Cardiac fibroblast (primary cell): Measurements from ENCODE around the gene SFRP5.

ENCODE experiments used
- DNase-seq, 2 donors: peaks; one replicate each; pipeline versions ENCODE4 v3.0.0 to v3.0.0-alpha.2; 2010; ENCODE audit warnings: low read depth in 2 of 2
- H3K4me3 ChIP-seq, 2 donors: replicated peaks in 1 of 2; 1 replicate in 1 of 2; 2 replicates in 1 of 2; pipeline ENCODE4 v1.5.1; 2011; ENCODE audit warnings: low read depth in 2 of 2, low read length in 2 of 2, mild to moderate bottlenecking in 2 of 2, moderate library complexity in 1 of 2
- CTCF ChIP-seq: IDR thresholded peaks from one replicate; pipeline ENCODE4 v1.5.1; 2011; ENCODE audit warnings: low read depth, mild to moderate bottlenecking, low read length, inconsistent platforms

Gene SFRP5

GRCh38 chr10:97732052-97732359 is 39.8 kb downstream of the SFRP5 start:
- DNase-seq = no peak
- no peak for TF ChIP-seq CTCF
- H3K4me3 ChIP-seq = no peak overlapping the region

GRCh38 chr10:97731346-97732051 is 40.3 kb downstream of the SFRP5 start:
- peak; percentile 86 for DNase-seq
- TF ChIP-seq CTCF = peak; percentile 86
- no peak overlapping the region for H3K4me3 ChIP-seq

- H3K4me3 ChIP-seq = no peak overlapping the region
- TF ChIP-seq CTCF = no peak
- DNase-seq = no peak
These were observed 42.8 kb downstream of the SFRP5 start for GRCh38 chr10:97729014-97729413.

GRCh38 chr10:97726636-97727178 is 45.1 kb downstream of the SFRP5 start:
- peak overlapping the region; percentile 9 to 19 for H3K4me3 ChIP-seq
- DNase-seq = peak; percentile 77 to 92
- no peak for TF ChIP-seq CTCF

GRCh38 chr10:97724341-97724941 is 47.4 kb downstream of the SFRP5 start:
- peak; percentile 51 to 88 for DNase-seq
- no peak for TF ChIP-seq CTCF
- no peak overlapping the region for H3K4me3 ChIP-seq

- DNase-seq = no peak
- no peak for TF ChIP-seq CTCF
- no peak overlapping the region for H3K4me3 ChIP-seq
These were observed 48.8 kb downstream of the SFRP5 start for GRCh38 chr10:97723001-97723400.
